Right cardiac atrium (tissue), 5 donors: ENCODE results near the gene MRPL24. TPM values are rescaled to one million over a fixed set of nuclear protein-coding genes. Genes with fewer than 3 reads are reported as not detected.
"Not testable (repeated sequence)": the region's sequence is repeated elsewhere in the genome, so short reads cannot be mapped to it uniquely, and the experiment has no call there.

Experiments
- ATAC-seq, 2 donors: fragments of 200-7000 bp; cut with Tn5 transposase; one replicate each; pipeline versions ENCODE4 v1.8.0 to v1.9.1; 2020; ENCODE audit warnings: moderate library complexity in 2 of 2, mild to moderate bottlenecking in 1 of 2
- DNase-seq, 3 donors: peaks; one replicate each; pipeline ENCODE4 v3.0.0-alpha.2; 2020
- H3K27ac ChIP-seq: one replicate; pipeline ENCODE4 v1.5.1; 2013; ENCODE audit warnings: mild to moderate bottlenecking, low read length, control low read depth, moderate library complexity
- H3K27me3 ChIP-seq: one replicate; pipeline ENCODE4 v1.6.1; 2013; ENCODE audit not compliant: control insufficient read depth, insufficient read depth
- H3K4me1 ChIP-seq: one replicate; pipeline ENCODE4 v1.6.1; 2013; ENCODE audit warnings: low read length; ENCODE audit not compliant: control insufficient read depth, insufficient read depth
- H3K4me3 ChIP-seq: one replicate; pipeline ENCODE4 v1.5.1; 2013; ENCODE audit warnings: low read length, control low read depth
- H3K9me3 ChIP-seq: one replicate; pipeline ENCODE4 v1.6.1; 2013; ENCODE audit warnings: low read length; ENCODE audit not compliant: control insufficient read depth
- WGBS: extraction: QIAGEN DNeasy Blood & Tissue Kit; methylation state at CpG from one replicate; pipeline ENCODE4 v1.1.7; 2013; 5-methylcytosine and 5-hydroxymethylcytosine counted together
- intact Hi-C, 4 donors: fragments of 100-400 bp; cut with DNase I; formaldehyde crosslinking; loops; one replicate each; pipeline versions ENCODE4 v1.11.0 to v1.14.0; 2022 to 2023
- polyA plus RNA-seq: library from polyadenylated mRNA; stranded (reverse); fragments of 200-250 nt; gene quantifications from one replicate; pipeline ENCODE4 v1.2.3, GENCODE V29; 2013
- total RNA-seq, 4 donors: library from RNA; stranded (reverse); fragmentation: NEBNext Ultra II Directional; extraction: Animal tissue kit (Norgen Biotek cat#: 25700); gene quantifications; one replicate each; pipeline ENCODE4 v1.2.1, GENCODE V29; 2021
- donor health status: healthy with polysubstance abuse.
- donor health status: DM: no; HTN: yes; CAD: no.
- donor health status: DM: no; HTN: no; CAD: no.
- donor health status: DM: no; HTN: yes; CAD: no; lungs with severe emphysema.
- donor health status: DM: yes; HTN: yes; CAD: no.

MRPL24 gene
- total and polyA plus RNA-seq, 5 donors, result 63.4 to 145 (median 78.5) TPM

- Histone ChIP-seq H3K27ac (no peak overlapping the region), H3K27me3 (no peaks in the 10 kb centered on the region), H3K9me3 (no peaks in the 10 kb centered on the region), H3K4me1 (peaks cover 3% of the 10 kb centered on the region), H3K4me3 (no peak overlapping the region)
- intact Hi-C loops, result no loop called here
- no peak for ATAC-seq
- DNase-seq, result no peak
- 59% methylated on average over 6 of the region's 6 CpGs for WGBS
Measured at GRCh38 chr1:156760092-156760795, 19.4 kb upstream of the MRPL24 start.

DNA sequence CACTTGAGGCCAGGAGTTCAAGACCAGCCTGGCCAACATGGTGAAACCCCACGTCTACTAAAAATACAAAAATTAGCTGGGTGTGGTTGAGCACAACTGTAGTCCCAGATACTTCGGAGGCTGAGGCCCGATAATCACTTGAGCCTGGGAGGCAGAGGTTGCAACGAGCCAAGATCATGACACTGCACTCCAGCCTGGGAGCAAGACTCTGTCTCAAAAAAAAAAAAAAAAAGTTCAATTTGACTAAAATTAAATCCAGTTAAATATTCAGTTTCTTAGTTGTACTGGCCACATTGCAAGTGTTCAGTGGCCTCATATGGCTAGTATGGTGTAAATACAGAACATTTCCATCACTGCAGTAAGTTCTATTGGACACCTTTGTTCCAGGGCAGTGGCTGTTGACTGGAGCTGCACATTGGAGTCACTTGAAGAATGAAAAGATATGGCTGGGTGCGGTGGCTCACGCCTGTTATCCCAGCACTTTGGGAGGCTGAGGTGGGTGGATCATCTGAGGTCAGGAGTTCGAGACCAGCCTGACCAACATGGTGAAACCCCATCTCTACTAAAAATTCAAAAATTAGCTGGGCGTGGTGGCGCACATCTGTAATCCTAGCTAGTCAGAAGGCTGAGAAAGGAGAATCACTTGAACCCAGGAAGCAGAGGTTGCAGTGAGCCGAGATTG is 16.8 kb upstream of the MRPL24 start:
- H3K27me3 ChIP-seq, H3K4me3 ChIP-seq, H3K4me1 ChIP-seq, H3K27ac ChIP-seq, intact Hi-C loops, DNase-seq, ATAC-seq, H3K9me3 ChIP-seq: not testable (repeated sequence)
- WGBS, result 92% methylated on average over 10 of the region's 10 CpGs

DNA sequence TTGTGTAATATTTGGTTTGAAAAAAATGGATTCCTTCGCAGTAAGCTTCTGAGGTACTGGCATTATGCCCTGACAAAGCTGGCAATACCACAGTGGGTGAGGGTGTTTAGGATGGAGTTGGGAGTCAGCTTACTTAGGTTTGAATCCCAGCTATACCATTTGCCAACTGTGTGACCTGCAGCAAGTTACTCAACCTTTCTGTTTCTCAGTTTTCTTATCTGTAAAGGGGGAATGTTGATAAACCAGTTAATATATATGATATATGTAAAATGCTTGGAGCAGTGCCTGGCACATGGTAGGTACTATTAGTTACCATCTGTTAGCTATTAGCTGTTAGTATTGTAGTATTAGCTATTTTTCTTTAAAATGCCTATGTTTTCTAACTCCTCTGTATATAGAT is 15.5 kb upstream of the MRPL24 start:
- DNase-seq (no peak), ATAC-seq (no peak)
- peaks cover 6% of the 10 kb centered on the region for H3K4me1 ChIP-seq
- H3K4me3 ChIP-seq, result no peak overlapping the region
- H3K27ac ChIP-seq, result no peak overlapping the region
- no peaks in the 10 kb centered on the region for H3K27me3 ChIP-seq
- H3K9me3 ChIP-seq, result no peaks in the 10 kb centered on the region
- intact Hi-C loops, result no loop called here
- WGBS, result 94% methylated on average over 1 of the region's 1 CpG

- Histone ChIP-seq H3K9me3 (no peaks in the 10 kb centered on the region), H3K4me1 (peaks cover 6% of the 10 kb centered on the region), H3K27me3 (no peaks in the 10 kb centered on the region), H3K4me3 (no peak overlapping the region), H3K27ac (no peak overlapping the region)
- intact Hi-C loops, result no loop called here
- WGBS, result 48% methylated on average over 5 of the region's 5 CpGs
- ATAC-seq, result no peak
- no peak for DNase-seq
Measured at GRCh38 chr1:156755527-156755950, 14.7 kb upstream of the MRPL24 start.

DNA sequence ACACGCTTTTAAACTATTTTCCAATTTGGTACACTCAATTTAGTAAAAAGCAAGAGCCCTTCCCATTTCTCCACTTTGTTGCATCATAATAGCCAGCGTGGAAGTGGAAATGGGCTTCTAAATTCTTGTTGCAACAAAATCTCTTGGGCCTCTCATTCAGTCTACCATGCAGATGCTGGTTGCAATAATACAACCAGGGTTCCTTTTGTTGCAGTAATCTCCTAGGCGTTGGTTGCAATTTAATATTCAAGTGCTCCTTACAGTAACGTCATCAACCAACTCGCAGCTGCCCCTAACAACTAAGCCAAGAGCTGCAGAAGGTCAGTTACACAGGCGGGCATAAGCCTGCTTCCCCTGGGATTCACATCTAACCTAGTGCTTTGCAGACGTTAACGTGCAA is 13.3 kb upstream of the MRPL24 start:
- ATAC-seq, result no peak
- Histone ChIP-seq H3K4me3 (no peak overlapping the region), H3K4me1 (peaks cover 10% of the 10 kb centered on the region), H3K27ac (no peak overlapping the region), H3K9me3 (no peaks in the 10 kb centered on the region), H3K27me3 (no peaks in the 10 kb centered on the region)
- WGBS, result 72% methylated on average over 8 of the region's 8 CpGs
- intact Hi-C loops, result no loop called here
- DNase-seq, result no peak

- Histone ChIP-seq H3K4me3 (peak overlapping the region; percentile 89), H3K9me3 (no peaks in the 10 kb centered on the region), H3K27me3 (no peaks in the 10 kb centered on the region), H3K4me1 (peaks cover 18% of the 10 kb centered on the region), H3K27ac (peak overlapping the region; percentile 20)
- ATAC-seq (no peak), DNase-seq (no peak)
- intact Hi-C loops, result no loop called here
- 18% methylated on average over 1 of the region's 1 CpG for WGBS
Measured at GRCh38 chr1:156752843-156753482, 12.1 kb upstream of the MRPL24 start.

DNA sequence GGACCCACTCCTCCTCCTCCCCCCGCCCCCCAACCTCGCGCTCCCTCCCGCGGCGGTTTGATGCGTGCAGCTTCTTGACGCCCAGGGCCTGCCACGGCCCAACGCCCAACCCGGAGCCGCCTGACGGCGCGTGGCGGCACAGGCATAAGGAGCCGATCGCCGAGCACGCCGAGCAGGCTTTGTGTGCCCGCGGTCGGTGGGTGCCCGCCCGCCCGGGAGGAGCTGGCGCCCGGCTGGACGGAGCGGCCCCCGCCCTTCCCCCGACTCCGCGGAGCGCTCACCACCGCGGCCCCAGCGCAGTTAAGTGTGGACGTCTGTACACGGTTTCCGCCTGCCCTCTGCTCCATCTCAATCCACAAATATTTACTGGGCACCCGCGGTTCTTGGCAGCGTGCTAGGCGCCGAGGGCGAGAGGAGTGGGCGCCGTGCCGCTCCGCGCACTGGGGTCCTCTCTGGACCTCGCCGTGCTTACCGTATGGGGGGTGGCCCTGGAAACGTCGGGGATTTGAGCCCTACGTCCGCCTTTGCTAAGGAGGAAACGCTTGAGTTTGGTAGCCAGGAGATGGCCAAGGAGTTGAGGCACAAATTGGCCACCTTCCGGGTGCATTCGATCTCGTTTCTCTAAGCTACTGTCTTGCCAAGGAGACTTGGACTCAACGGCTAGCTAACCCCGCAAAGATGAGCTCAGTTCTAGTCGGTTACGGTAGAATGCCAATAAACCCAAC is 11.0 kb upstream of the MRPL24 start:
- H3K9me3 ChIP-seq, result no peaks in the 10 kb centered on the region
- ATAC-seq (peak; percentile 84 to 85), DNase-seq (peak; percentile 98 to 99 (median 99))
- no peaks in the 10 kb centered on the region for H3K27me3 ChIP-seq
- peak overlapping the region; percentile 89 for H3K4me3 ChIP-seq
- H3K27ac ChIP-seq, result peak overlapping the region; percentile 92
- intact Hi-C loops, result no loop called here
- under 1% methylated on average over 68 of the region's 68 CpGs for WGBS
- H3K4me1 ChIP-seq, result peaks cover 22% of the 10 kb centered on the region

DNA sequence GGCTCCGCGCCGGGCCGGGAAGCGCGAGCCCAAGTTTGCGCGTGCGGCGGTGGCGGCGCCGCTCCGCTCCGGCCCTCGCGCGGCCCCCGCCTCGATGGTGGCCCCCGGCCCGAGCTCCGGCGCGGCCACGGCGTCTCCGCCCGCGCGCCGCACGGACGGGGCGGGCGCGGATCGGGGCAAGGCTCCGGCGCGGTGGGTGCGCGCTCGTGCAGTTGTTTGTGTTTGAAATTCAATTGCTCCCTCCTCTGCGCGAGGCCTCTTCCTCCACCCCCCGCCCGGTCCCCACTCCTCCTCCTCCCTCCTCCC is 10.5 kb upstream of the MRPL24 start, which contains the start of gene HDGF:
Gene HDGF, minus strand, starts transcription at position 225 of the 306 bp plus-strand sequence. CDS start 246 bp downstream, outside the sequence.
- ATAC-seq (no peak), DNase-seq (no peak)
- H3K9me3 ChIP-seq, result no peaks in the 10 kb centered on the region
- peak within 1 kb of the TSS; percentile 89 for H3K4me3 ChIP-seq
- WGBS, result under 1% methylated on average over 48 of the region's 48 CpGs
- intact Hi-C loops, result no loop called here
- H3K4me1 ChIP-seq, result peaks cover 23% of the 10 kb centered on the region
- no peaks in the 10 kb centered on the region for H3K27me3 ChIP-seq
- H3K27ac ChIP-seq, result peak within 1 kb of the TSS; percentile 100

DNA sequence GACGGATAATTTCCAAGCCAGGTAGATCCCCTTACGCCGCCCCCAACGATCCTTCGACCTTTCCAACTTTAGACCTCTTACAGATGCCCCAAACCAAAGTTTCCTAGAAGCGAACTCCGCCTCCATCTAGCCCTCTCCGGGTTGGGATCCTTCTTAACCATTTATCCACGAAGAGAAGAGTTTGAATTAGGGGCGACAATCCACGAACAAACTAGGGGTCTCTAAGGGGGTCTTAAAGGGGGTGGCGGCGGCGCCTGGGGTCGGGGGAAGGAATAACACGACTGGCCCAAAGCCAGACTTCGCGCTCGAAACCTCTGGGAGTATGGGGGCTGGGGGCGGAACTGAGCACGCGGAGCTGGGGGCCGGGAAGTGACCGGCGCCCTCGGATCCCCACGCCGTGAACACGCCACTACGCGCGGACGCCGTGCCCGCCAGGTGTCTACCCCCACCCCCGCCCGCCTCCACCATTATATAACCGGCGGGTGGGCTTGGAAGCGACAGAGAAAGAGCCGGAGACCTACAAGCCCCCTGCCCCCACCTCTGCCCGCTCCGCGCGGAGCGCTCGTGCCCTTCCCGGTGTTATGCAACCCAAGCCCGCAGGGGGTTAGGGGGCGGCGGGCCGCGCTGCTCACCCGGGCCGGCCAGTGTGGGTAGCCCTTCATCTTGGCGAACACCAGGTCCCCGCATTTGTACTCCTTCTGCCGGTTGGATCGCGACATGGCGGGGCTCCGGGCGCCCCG is 10.0 kb upstream of the MRPL24 start:
- H3K27ac ChIP-seq, result peak overlapping the region; percentile 100
- peaks cover 26% of the 10 kb centered on the region for H3K4me1 ChIP-seq
- no peaks in the 10 kb centered on the region for H3K9me3 ChIP-seq
- intact Hi-C loops, result no loop called here
- H3K4me3 ChIP-seq, result peak overlapping the region; percentile 89
- no peaks in the 10 kb centered on the region for H3K27me3 ChIP-seq
- DNase-seq, result peak; percentile 66 to 88 (median 88)
- under 1% methylated on average over 64 of the region's 64 CpGs for WGBS
- ATAC-seq, result peak in 1 of 2 donors; percentile 5

DNA sequence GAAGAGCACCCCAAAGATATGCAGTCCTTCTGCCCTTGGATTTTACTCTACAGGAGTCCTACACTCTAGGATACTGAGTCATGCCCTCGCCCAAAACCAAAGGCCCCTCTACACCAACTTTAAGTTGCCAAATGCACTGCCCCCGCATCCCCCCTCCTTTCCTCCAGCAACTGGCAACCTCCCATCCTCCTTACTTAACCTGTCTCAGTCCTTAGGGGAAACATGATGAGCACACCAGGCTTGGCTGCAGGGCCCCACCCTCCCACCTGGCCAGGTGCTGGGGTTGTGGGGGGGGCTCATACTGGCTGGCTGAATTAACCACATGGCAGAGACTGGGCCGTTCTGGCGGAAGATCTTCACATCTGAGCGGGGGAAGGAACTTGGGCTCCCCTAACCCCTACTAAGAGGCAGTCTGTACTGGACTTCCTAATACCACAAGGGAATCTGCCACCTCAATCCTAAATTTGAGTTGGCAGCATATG is 9.3 kb upstream of the MRPL24 start:
- H3K9me3 ChIP-seq, result no peaks in the 10 kb centered on the region
- DNase-seq (peak in 1 of 3 donors; percentile 30), ATAC-seq (no peak)
- H3K27me3 ChIP-seq, result no peaks in the 10 kb centered on the region
- intact Hi-C loops, result no loop called here
- peaks cover 26% of the 10 kb centered on the region for H3K4me1 ChIP-seq
- peak overlapping the region; percentile 100 for H3K27ac ChIP-seq
- peak overlapping the region; percentile 89 for H3K4me3 ChIP-seq
- WGBS, result 3% methylated on average over 5 of the region's 5 CpGs
